ENCODE measurements around the gene PLCG2. TPM values are rescaled to one million over a fixed set of nuclear protein-coding genes. Genes with fewer than 3 reads are reported as not detected.

Gene PLCG2
- total and polyA plus RNA-seq, 2 of the 8 experiments (the other 6 are each of a cell fraction or from before 2014, with no cell fraction given): 6.1 to 6.9 TPM

DNA sequence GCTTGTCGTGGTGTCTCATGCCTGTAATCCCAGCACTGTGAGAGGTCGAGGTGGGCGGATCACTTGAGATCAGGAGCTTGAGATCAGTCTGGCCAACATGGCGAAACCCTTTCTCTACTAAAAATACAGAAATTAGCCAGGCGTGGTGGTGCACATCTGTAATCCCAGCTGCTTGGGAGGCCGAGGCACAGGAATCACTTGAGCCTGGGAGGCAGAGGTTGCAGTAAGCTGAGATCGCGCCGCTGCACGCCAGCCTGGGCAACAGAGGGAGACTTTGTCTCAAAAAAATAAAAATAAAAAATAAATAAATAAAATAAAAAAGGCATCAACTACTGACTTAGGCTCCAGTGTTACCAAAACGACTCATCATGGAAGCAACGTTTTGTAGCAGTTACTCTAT, 115.5 kb downstream of the PLCG2 start (continued):
- TF ChIP-seq RXRA (IDR thresholded peaks at IDR 0.05; ENCODE audit: insufficient read depth, low read depth, low read length) (no peak), PHF8 (conservative IDR thresholded peaks at IDR 0.05; ENCODE audit: low read depth, low read length) (no peak), CHD7 (IDR thresholded peaks at IDR 0.05; ENCODE audit: insufficient replicate concordance, low read length) (no peak)
